CD8-positive, alpha-beta memory T cell (primary cell): ENCODE results near the gene OR10G3. TPM values are rescaled to one million over a fixed set of nuclear protein-coding genes. Genes with fewer than 3 reads are reported as not detected.

Experiments used
- CTCF ChIA-PET: fragments of 350-600 bp; sonication (Branson Sonifier 250); formaldehyde crosslinking; loops from one replicate; lab custom pipeline; 2021; ENCODE audit warnings: antibody characterized with exemption; lab: Charles Lee
- POLR2A ChIA-PET: fragments of 350-600 bp; sonication (Branson Sonifier 250); formaldehyde crosslinking; loops from one replicate; lab custom pipeline; 2021; ENCODE audit warnings: antibody characterized with exemption; lab: Charles Lee
- DNase-seq, 5 donors: peaks; one replicate each; pipeline versions ENCODE4 v3.0.0 to v3.0.0-alpha.2; 2020 to 2022; ENCODE audit warnings: mixed read lengths in 1 of 5
- H3K27ac ChIP-seq: one replicate; pipeline ENCODE4 v1.7.0; 2013; ENCODE audit warnings: low read depth, mild to moderate bottlenecking, low read length, moderate library complexity
- H3K27me3 ChIP-seq: 2 replicates; pipeline ENCODE4 v1.7.0; 2013; ENCODE audit warnings: low read length, mild to moderate bottlenecking; ENCODE audit not compliant: insufficient read depth, poor library complexity, severe bottlenecking
- H3K36me3 ChIP-seq: 2 replicates; pipeline ENCODE4 v1.7.0; 2013; ENCODE audit warnings: mild to moderate bottlenecking, low read length, moderate library complexity; ENCODE audit not compliant: insufficient read depth
- H3K4me1 ChIP-seq: 2 replicates; pipeline ENCODE4 v1.7.0; 2013; ENCODE audit warnings: mild to moderate bottlenecking, low read length, moderate library complexity; ENCODE audit not compliant: insufficient read depth
- H3K4me3 ChIP-seq: 2 replicates; pipeline ENCODE4 v1.7.0; 2013; ENCODE audit warnings: mild to moderate bottlenecking, low read length
- H3K9me3 ChIP-seq: 2 replicates; pipeline ENCODE4 v1.7.0; 2013; ENCODE audit warnings: mild to moderate bottlenecking, low read length
- H3K27ac Mint-ChIP-seq, 8 donors: one replicate each; pipeline ENCODE4 v1.8.0; 2020 to 2021; ENCODE audit warnings: mixed read lengths in 8 of 8, mild to moderate bottlenecking in 6 of 8, inconsistent platforms in 3 of 8, moderate library complexity in 3 of 8
- H3K27me3 Mint-ChIP-seq, 2 donors: one replicate each; pipeline ENCODE4 v1.8.0; 2020 to 2021; ENCODE audit warnings: mixed read lengths in 2 of 2, mild to moderate bottlenecking in 1 of 2, moderate library complexity in 1 of 2
- H3K36me3 Mint-ChIP-seq, 3 donors: one replicate each; pipeline ENCODE4 v1.8.0; 2020 to 2021; ENCODE audit warnings: mixed read lengths in 3 of 3, inconsistent platforms in 1 of 3, mild to moderate bottlenecking in 1 of 3
- H3K4me1 Mint-ChIP-seq, 3 donors: one replicate each; pipeline ENCODE4 v1.8.0; 2020 to 2021; ENCODE audit warnings: mixed read lengths in 3 of 3, inconsistent platforms in 1 of 3, mild to moderate bottlenecking in 1 of 3
- H3K4me3 Mint-ChIP-seq, 7 donors: one replicate each; pipeline ENCODE4 v1.8.0; 2020 to 2021; ENCODE audit warnings: mixed read lengths in 7 of 7, mild to moderate bottlenecking in 6 of 7, moderate library complexity in 4 of 7, inconsistent platforms in 2 of 7
- H3K9me3 Mint-ChIP-seq, 5 donors: one replicate each; pipeline ENCODE4 v1.8.0; 2020 to 2022; ENCODE audit warnings: mixed read lengths in 5 of 5, mild to moderate bottlenecking in 3 of 5, moderate library complexity in 2 of 5, inconsistent platforms in 1 of 5
- polyA plus RNA-seq: library from polyadenylated mRNA; unstranded; fragments of 300-500 nt; fragmentation: Illumina TruSeq; gene quantifications from one replicate; pipeline ENCODE4 v1.2.3, GENCODE V29; 2021
- total RNA-seq, 2 experiments: library from RNA; stranded (reverse); gene quantifications; one replicate each; pipeline ENCODE4 v1.2.3, GENCODE V29; 2021

OR10G3 gene
- total and polyA plus RNA-seq, 3 experiments from 2014 or later = not detected

- Mint-ChIP-seq H3K4me1 (peaks cover 10 to 15% (median 14%) of the 10 kb centered on the region in 3 donors), H3K4me3 (no peak overlapping the region), H3K27ac (no peak overlapping the region), H3K9me3 (no peaks in the 10 kb centered on the region), H3K27me3 (peaks cover 4 to 18% of the 10 kb centered on the region in 2 donors), H3K36me3 (no peaks in the 10 kb centered on the region)
- no peaks in the 10 kb centered on the region for H3K27me3 ChIP-seq
- no peaks in the 10 kb centered on the region for H3K9me3 ChIP-seq
- ChIA-PET CTCF (interaction anchor here (0.9 to 1.2 kb wide), 2 partner anchors 10 to 53 kb away, joined by 3 to 4 read pairs; no protein-coding TSS in a partner anchor), POLR2A (no interaction called here)
- no peak overlapping the region for H3K4me3 ChIP-seq
- H3K27ac ChIP-seq = no peak overlapping the region
- H3K36me3 ChIP-seq = no peaks in the 10 kb centered on the region
- H3K4me1 ChIP-seq = peaks cover 11% of the 10 kb centered on the region
- no peak for DNase-seq
Observed at GRCh38 chr14:21529515-21529914, 50.4 kb downstream of the OR10G3 start.

DNA sequence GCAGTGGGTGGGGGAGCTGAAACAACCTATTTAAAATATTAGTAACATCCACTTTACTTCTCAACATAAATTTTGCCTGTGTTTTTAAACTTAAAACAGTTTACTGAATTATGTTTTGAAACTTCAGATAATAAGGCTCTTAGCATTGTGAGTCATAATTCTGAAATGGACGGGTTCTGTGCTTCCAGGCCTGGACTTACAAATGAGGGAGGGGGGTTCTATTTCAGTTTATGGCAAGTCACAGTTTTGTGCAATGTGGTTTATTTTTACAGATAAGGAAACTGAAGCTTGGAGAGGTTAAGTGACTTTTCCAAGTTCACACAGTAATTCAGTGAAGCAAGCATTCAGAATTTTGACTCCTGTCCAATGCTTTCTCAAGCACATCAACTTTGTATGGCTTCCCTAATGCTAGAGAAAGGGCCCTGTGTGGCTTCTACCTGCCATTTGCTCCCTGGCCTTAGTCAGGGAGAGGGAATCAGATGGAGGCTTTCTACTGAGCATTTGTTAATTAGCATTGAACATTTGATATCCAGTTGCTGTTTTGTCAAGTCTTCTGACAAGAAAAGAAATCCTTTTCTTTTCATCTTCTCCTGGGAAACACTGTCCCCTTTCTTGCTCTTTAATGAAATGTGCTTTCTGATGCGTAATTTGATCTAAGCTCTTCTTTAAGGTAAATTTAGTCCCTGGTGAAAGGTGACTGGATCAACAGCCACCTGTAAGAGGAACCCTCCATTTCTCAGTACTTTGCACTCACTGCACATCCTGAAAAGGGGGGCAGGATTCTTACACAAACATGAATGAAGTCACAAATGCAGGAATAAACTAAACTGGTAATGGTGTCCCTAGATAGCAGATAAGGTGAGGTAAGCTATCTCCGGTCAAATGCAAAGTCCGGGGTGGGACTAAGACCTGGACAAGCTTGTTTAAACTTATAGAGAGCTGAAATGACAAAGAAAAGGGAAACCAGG, 51.2 kb downstream of the OR10G3 start:
- ChIA-PET CTCF (interaction anchor here (1.0 to 1.2 kb wide), 2 partner anchors 10 to 53 kb away, joined by 3 read pairs; no protein-coding TSS in a partner anchor), POLR2A (no interaction called here)
- DNase-seq = no peak
- Histone ChIP-seq H3K4me1 (peaks cover 11% of the 10 kb centered on the region), H3K9me3 (no peaks in the 10 kb centered on the region), H3K27ac (peak overlapping the region; percentile 27), H3K36me3 (no peaks in the 10 kb centered on the region), H3K4me3 (no peak overlapping the region), H3K27me3 (no peaks in the 10 kb centered on the region)
- Mint-ChIP-seq H3K27me3 (peaks cover 3 to 12% of the 10 kb centered on the region in 2 donors), H3K36me3 (no peaks in the 10 kb centered on the region), H3K9me3 (no peaks in the 10 kb centered on the region), H3K4me1 (peaks cover 10 to 15% (median 14%) of the 10 kb centered on the region in 3 donors), H3K27ac (peak overlapping the region in 3 of 8 donors; percentile 17 to 84 (median 17)), H3K4me3 (peak overlapping the region in 1 of 7 donors; percentile 72)

- peak overlapping the region in 3 of 8 donors; percentile 14 to 54 (median 47) for H3K27ac Mint-ChIP-seq
- H3K4me3 ChIP-seq = no peak overlapping the region
- H3K4me3 Mint-ChIP-seq = peak overlapping the region; percentile 74 to 94 (median 85)
- no peaks in the 10 kb centered on the region for H3K9me3 Mint-ChIP-seq
- H3K27me3 Mint-ChIP-seq = peaks cover 3 to 4% of the 10 kb centered on the region in 2 donors
- H3K36me3 ChIP-seq = no peaks in the 10 kb centered on the region
- H3K36me3 Mint-ChIP-seq = no peaks in the 10 kb centered on the region
- peaks cover 10 to 15% (median 14%) of the 10 kb centered on the region in 3 donors for H3K4me1 Mint-ChIP-seq
- peaks cover 11% of the 10 kb centered on the region for H3K4me1 ChIP-seq
- DNase-seq = no peak
- CTCF ChIA-PET = interaction anchor here (1.3 to 1.4 kb wide), 2 partner anchors 29 to 1029 kb away, joined by 3 to 5 read pairs; no protein-coding TSS in a partner anchor
- no peaks in the 10 kb centered on the region for H3K27me3 ChIP-seq
- POLR2A ChIA-PET = interaction anchor here (0.6 to 0.7 kb wide), 2 partner anchors 1538 to 1593 kb away, joined by 3 to 5 read pairs; no protein-coding TSS in a partner anchor
- H3K9me3 ChIP-seq = no peaks in the 10 kb centered on the region
- H3K27ac ChIP-seq = peak overlapping the region; percentile 38
Observed at GRCh38 chr14:21527318-21527679, 52.6 kb downstream of the OR10G3 start.

GRCh38 chr14:21526672-21527317, 53.1 kb downstream of the OR10G3 start:
- peak overlapping the region; percentile 38 for H3K27ac ChIP-seq
- H3K4me3 Mint-ChIP-seq = peak overlapping the region; percentile 74 to 94 (median 85)
- ChIA-PET POLR2A (interaction anchor here (0.6 to 1.4 kb wide), 4 partner anchors 10 to 1593 kb away, joined by 3 to 8 read pairs (median 4); partner anchors contain the start of gene METTL3), CTCF (interaction anchor here (0.8 to 1.8 kb wide), 6 partner anchors 9 to 1030 kb away, joined by 3 to 9 read pairs (median 4); partner anchors contain the start of genes METTL3, RAB2B and TOX4)
- H3K27me3 Mint-ChIP-seq = peaks cover 0 to 2% of the 10 kb centered on the region in 2 donors
- H3K27me3 ChIP-seq = no peaks in the 10 kb centered on the region
- peaks cover 11% of the 10 kb centered on the region for H3K4me1 ChIP-seq
- peak overlapping the region; percentile 64 for H3K4me3 ChIP-seq
- H3K36me3 Mint-ChIP-seq = no peaks in the 10 kb centered on the region
- no peaks in the 10 kb centered on the region for H3K9me3 ChIP-seq
- no peak for DNase-seq
- H3K9me3 Mint-ChIP-seq = no peaks in the 10 kb centered on the region
- H3K4me1 Mint-ChIP-seq = peaks cover 10 to 15% (median 14%) of the 10 kb centered on the region in 3 donors
- H3K36me3 ChIP-seq = no peaks in the 10 kb centered on the region
- peak overlapping the region in 5 of 8 donors; percentile 14 to 94 (median 47) for H3K27ac Mint-ChIP-seq

DNA sequence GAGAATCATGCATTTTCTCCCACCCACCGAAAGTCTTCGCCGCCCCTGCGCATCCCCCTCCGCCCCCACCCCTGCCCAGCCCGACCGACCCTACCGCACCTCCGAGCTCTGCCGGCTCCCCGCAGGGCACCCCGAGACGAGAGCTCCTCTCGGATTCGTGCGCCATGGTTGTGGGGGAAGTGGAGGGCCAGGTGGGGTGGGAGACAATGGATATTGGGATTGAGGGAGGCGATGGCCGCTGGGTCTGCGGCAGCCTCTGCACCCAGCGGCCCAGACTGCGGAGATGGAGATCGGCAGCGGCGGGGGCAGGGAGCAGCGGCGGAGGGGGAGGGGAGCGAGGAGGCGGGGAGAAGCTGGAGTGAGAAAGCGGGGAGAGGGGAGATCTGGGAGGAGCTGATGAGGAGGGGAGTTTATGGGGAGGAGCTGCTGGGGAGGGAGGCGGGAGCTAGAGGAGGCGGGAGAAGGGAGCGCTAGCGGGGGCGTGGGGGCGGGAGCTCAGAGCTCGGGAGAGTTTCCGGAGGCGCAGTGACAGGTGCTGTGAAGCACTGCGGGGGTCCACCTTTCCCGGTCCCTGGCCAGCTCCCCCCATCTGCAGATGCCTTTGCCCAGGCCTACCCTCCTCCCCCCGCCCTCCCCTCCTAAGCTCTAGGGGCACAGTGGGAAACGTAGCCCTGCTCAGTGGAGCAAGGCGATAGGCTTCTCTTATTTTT, 53.8 kb downstream of the OR10G3 start, which contains the start of gene SALL2:
Gene SALL2, minus strand, starts transcription at position 385 of the 710 bp plus-strand sequence. Its CDS starts 219 bp downstream, at position 166.
- Histone ChIP-seq H3K27me3 (no peaks in the 10 kb centered on the region), H3K9me3 (no peaks in the 10 kb centered on the region), H3K4me3 (peak within 1 kb of the TSS; percentile 64), H3K4me1 (peaks cover 11% of the 10 kb centered on the region), H3K27ac (peak within 1 kb of the TSS; percentile 38), H3K36me3 (no peaks in the 10 kb centered on the region)
- Mint-ChIP-seq H3K4me1 (peaks cover 10 to 15% (median 14%) of the 10 kb centered on the region in 3 donors), H3K4me3 (peak within 1 kb of the TSS; percentile 74 to 94 (median 85)), H3K9me3 (no peaks in the 10 kb centered on the region), H3K27me3 (no peaks in the 10 kb centered on the region), H3K36me3 (no peaks in the 10 kb centered on the region), H3K27ac (peak within 1 kb of the TSS in 6 of 8 donors; percentile 41 to 94 (median 79))
- CTCF ChIA-PET = interaction anchor here (0.8 to 1.8 kb wide), 7 partner anchors 9 to 1030 kb away, joined by 3 to 9 read pairs (median 4); partner anchors contain the start of genes METTL3, RAB2B and TOX4
- peak; percentile 41 to 70 (median 57) for DNase-seq
- POLR2A ChIA-PET = interaction anchor here (0.6 to 1.4 kb wide), 4 partner anchors 9 to 1760 kb away, joined by 3 to 8 read pairs (median 4); partner anchors contain the start of genes HOMEZ, METTL3 and PRMT5

DNA sequence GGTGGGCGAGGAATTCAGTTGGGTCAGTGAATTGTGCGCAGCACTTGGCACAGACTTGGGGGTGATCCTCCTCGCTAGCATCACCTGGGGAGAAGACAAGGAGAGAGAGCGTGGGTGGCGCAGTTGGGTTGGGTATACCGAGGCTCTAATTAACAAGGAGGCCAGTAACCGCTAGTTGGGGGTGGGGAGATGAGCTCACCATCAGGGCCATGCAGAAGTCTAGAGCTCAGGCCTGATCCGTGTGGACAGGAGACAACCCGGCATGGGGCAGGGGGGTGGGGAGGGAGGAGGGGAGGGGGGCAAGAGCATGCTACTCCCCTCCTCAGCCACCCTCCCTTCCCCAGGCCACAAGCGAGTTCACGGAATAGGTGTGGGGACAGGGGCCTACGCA, 54.3 kb downstream of the OR10G3 start:
- peaks cover 10 to 15% (median 14%) of the 10 kb centered on the region in 3 donors for H3K4me1 Mint-ChIP-seq
- Histone ChIP-seq H3K27ac (no peak overlapping the region), H3K9me3 (no peaks in the 10 kb centered on the region), H3K36me3 (no peaks in the 10 kb centered on the region), H3K4me3 (no peak overlapping the region), H3K27me3 (no peaks in the 10 kb centered on the region), H3K4me1 (peaks cover 11% of the 10 kb centered on the region)
- POLR2A ChIA-PET = interaction anchor here (0.6 to 1.4 kb wide), 4 partner anchors 8 to 1761 kb away, joined by 3 to 8 read pairs (median 4); partner anchors contain the start of genes HOMEZ, METTL3 and PRMT5
- no peaks in the 10 kb centered on the region for H3K27me3 Mint-ChIP-seq
- CTCF ChIA-PET = interaction anchor here (1.0 to 1.8 kb wide), 3 partner anchors 15 to 48 kb away, joined by 4 to 9 read pairs (median 4); partner anchors contain the start of genes METTL3, RAB2B and TOX4
- no peaks in the 10 kb centered on the region for H3K9me3 Mint-ChIP-seq
- H3K27ac Mint-ChIP-seq = peak overlapping the region in 5 of 8 donors; percentile 41 to 89 (median 81)
- H3K36me3 Mint-ChIP-seq = no peaks in the 10 kb centered on the region
- no peak for DNase-seq
- H3K4me3 Mint-ChIP-seq = peak overlapping the region; percentile 74 to 94 (median 85)
